CD4-positive, alpha-beta T cell treated with Interleukin-1 beta for 1 hour (primary cell): ENCODE measurements around the gene CEP131.
"Not testable (repeated sequence)": the region's sequence is repeated elsewhere in the genome, so short reads cannot be mapped to it uniquely, and the experiment has no call there.

ENCODE experiments used
- DNase-seq, 2 donors: peaks; one replicate each; pipeline ENCODE4 v3.0.0-alpha.2; 2020 to 2022

Gene CEP131

DNA sequence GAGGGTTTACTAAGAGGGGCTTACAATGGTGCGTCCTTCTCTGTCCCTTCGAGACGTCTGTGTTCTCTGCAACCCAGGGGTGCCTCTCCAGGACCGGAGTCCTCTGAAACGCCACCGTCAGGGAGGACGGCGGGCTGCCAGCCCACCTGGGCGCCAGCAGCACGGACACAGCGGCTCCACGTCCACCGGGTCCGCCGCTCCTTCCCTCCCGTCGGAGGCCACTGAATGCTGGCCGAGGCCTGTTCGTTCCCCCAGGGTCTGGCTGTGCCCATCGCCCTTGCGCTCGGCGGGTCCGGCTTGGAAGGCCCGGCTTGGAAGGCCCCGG lies 15.7 kb upstream of the CEP131 start:
- DNase-seq: no peak

DNA sequence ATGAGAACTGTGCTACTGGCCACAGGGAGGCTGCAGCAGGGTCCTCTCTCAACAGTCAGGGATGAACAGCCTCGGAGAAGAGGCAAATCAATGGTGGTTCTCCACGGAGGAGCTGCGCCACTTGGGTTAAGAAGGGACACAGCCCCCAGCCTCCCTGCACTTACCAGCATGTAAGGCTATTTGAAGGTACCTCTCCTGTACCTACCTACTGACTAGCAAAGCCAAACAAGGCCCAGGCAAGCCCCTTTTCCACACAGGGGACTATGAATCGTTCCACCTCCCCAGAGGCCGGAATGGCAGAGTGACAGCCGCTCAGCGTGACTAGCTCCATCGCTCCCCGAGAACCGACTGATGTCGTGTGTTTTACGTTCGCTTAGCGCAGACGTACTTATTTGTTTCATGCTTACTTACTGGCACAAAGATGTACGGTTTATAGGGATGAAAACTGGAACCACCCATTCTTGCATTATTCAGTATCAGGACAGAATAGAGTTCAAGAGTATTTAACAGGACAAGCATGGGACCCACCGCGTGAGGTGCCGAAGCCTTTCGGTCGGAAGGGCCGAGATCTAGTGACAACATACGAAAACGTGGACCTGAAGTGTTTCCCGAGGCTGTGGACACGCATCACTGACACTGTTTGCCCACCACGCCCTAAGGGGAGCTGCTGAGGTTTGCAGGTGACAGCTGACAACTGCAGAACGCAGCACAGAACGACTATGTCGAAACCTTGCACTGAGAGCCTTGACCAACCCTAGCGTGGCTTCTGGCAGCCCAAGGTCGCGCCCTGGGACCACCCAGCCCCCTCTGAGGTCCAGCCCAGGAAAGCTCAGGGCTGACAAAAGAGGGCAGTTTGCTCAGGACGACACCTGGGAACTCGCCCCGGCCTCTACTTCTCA lies 15.1 kb upstream of the CEP131 start:
- DNase-seq: no peak

DNA sequence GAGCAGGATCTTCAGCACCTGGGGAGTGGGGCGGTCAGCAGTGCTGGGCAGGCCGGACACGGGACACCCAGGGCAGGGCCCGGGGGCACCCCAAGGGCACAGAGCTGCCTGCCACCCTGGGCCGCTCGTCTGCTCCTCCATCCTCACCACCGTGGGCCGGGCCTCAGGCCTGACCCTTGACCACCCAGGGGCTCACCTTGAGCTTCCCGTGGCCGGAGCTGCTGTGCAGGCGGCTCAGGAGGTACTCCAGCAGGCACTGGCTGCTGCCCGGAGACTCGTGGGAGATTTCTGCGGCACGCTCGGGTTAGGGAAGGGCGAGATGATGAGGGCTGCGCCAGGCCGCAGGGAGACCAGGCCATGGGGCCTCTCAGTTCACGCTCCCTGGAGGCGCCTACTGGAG lies 14.0 kb upstream of the CEP131 start:
- DNase-seq: no peak

DNA sequence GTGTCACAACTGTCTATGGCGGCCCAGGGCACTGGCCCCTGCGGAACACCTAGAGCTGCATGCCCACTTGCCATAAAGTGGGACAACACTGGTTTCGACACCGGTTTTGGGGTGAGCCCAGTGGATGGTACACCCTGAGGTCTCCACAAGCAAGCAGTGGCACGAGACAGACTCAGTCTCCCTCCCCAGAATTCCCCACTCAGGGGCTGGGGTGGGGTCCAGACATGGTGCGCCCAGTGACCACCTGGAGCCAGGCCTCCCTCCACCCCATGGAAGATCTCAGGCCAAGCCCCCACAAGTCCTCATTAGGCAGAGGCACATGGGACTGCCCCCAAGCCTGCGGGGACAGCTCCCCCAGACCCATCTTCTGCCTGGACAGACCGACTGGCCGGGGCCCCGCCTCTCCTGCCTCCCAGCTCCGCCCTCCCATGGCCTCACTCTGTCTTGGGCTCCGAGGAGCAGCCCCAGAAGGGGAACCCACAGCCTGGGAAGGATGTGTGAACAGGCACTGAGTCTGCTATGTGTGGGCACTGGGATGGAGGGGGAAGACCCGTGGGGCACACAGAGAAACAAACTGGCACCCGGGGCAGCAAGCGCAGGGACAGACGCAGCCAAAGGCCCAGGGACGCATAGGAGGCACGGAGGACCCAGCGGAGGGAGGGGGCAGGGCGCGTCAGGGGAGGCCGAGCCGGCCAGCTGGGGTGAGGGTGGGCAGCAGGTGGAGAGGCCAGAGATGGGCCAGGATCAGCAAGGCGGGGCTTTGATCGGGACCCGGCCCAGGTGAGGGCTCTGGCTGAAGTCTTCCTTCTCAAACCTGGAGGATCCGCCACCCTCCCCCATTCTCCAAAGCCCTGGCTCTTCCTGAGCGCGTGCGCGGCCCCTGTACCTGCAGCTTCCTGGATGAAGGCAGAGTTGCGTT lies 13.3 kb upstream of the CEP131 start:
- no peak for DNase-seq

DNA sequence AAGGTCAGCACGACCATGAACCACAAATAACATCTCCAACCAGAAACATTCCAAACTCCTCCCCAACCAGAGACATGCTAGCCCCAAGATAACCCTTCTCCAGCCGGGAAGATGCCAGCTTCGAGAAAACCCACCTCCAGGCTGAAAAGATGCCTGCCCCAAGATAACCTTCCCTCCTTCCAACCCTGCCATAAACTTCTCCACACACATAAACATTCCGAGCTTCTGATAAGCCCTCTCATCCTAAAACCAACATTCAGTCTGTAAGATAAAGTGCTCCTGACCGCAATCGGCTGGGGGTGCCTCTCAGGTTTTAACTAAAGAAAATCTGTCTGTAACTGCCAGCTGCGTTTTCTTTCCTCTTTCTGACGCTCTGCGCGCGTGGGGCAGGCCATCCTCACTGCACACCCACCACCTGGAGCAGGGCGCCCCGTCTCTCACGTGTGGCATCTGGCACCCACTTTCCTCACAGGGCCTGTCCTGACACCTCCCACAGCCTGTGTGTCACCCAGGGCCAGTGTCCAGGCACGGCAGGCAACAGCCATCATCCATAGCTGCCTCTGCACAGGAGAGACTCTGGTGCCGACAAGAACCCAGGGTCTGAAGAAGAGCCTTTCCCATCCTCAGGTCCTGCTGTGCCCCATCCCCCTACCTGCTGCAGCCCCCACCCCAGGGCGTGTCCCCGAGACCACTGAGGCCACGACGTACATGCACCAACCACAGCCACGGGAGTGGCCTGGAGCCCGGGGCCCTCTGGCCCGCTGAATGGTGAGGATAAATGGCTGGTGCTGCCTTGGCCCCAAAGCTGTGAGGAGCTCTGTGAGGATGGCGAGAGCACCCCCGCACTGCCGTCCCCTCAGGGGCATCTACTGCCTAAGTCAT lies 12.4 kb upstream of the CEP131 start:
- no peak for DNase-seq

DNA sequence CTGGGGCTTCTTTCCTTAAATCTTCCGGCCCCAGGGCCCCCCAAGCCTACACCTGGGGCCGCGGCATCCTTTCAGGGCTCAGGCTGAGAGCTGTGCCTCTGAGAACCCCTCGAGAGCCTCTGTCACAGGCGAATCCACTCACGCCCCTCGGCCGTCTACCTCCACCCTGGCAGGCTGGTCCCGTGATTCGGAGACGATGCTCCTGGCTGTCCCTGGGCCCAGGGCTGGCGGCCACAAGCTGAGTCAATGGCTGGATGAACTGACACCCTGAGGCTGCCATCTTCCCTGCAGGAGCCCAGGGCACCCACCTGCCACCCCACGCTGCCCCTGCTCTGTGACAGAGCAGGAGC lies 11.7 kb upstream of the CEP131 start:
- no peak for DNase-seq

GRCh38 chr17:81233811-81234505 lies 11.2 kb upstream of the CEP131 start:
- DNase-seq: no peak

DNA sequence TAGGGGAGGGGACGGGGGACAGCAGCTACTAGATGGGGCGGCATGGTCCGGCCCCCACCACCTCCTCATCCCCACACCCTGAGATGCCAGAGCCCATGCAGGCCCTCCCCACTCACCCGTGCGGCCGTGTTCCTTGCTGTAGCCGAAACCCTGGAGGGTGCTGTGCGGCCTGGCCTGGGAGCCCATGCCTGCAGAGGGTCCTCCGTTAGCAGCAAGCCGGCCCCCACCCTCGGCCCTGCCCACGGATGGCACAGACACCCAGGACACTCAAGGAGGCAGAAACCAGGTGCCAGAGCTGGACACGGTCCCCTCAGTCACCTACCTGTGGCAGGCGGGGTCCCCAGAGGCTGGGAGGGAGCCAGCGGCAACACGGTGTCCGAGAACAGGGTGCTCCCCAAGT lies 10.6 kb upstream of the CEP131 start:
- DNase-seq: no peak

- no peak for DNase-seq
Observed at GRCh38 chr17:81232616-81233241, 10.0 kb upstream of the CEP131 start.

DNA sequence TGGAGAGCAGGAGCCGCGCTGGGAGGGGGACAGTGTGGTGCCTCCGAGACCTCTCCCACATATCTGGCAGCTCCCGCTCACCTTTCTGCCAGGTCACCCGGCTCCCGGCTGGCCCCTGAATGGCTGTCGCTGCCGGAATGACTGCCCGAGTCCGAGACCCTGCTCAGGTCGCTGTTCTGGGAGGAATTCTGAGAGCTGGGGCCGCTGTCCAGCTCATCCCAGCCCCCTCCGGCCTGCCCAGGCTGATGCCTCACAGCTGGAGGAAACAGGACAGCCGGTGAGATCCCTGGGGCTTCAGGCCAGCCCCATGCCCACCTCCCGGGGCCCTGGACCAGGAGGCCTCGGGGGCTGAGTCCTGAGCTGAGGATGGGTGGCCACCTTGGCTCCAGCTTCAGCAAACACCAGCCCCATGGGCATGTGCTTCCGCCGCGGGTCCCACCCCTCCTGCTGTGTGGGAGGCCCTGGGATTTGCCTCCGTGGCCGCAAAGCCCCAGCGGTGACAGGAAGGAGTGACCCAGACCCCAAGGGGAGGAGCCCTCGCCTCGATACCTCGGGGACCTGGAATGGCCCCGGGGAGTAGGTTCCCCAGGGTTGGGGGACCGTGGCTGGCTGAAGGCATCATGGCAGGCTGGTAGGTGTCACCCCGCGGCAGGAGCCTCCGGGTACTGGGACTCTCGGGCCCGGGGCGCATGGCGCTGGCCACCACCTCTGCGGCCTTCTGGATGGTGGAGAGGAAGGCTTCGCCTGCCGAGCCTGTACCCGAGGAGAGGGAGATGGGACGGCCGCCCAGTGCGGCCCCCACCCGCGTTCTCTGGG lies 9.2 kb upstream of the CEP131 start:
- no peak for DNase-seq

DNA sequence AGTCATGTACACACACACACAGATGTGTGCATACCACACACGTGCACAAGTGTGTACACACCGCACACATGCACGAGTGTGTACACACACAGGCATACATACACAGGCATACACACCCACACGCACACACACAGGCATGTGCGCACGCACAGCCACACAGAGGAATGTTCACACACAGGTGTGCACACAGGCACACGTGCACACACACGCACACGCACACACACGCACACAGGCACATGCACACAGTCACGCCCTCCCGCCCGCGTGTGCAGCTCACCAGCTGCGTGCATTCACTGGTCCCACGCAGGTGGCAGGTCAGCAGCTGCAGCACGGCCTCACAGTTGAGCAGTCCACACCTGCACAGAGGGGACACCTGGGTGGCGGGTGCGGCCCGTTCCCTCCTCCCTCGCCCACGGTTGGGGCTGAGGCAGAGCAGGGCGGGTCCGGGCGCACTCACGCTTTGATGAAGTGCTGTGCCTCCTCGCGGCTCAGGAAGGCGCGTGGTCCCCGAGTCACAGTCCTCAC lies 8.4 kb upstream of the CEP131 start:
- DNase-seq: no peak

DNA sequence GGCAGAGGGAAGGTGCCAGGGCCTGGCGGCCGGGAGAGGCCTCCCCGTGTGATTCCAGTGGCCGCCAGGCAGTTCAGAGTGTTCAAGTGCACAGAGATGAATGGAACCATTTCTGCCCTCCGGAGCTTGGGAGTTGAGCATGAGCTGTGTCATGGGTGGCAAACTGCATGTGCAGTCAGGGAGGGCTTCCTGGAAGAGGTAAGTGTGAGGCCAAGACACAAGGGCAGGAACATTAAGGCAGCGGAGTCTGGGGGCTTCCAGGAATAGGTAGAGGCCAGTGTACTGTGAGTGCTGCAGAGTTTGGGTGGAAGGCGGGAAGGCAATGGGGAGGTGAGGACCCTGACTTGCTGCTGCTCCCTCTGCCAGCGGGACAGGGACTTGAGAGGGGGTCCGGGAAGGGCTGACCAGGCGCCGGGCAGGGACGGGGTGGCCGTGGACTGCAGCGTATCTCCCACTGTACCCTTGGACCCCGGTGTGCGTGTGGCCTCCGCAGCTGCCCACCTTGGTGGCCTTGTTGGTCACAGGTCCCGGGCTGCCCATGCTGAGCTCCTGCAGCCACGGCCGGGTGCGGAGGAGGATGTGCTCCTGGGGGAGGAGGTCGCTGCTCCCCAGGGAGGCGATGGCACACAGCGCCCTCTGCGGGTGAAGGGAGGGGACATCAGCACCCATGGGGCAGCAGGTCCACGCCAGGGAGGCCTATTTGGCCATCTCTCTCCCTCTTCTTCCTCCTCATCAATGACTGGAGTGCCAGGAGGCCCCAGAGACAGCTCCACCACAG lies 7.5 kb upstream of the CEP131 start:
- no peak for DNase-seq

DNA sequence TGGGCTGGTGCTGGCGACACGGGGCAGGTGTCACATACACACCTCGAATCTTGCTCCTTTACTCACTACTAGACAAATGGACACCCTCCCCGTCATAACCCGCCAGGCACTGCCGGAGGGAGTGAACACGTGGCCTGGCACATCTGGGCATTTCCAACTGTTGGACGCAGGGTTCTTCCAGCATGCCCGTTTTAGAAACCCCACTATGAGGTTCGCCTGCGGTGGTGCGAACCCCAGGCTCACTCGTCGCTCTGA lies 6.8 kb upstream of the CEP131 start:
- no peak for DNase-seq

- DNase-seq: no peak
Observed at GRCh38 chr17:81228834-81229665, 6.3 kb upstream of the CEP131 start.

- peak in 1 of 2 donors; percentile 33 for DNase-seq
Observed at GRCh38 chr17:81228420-81228819, 5.7 kb upstream of the CEP131 start.

DNA sequence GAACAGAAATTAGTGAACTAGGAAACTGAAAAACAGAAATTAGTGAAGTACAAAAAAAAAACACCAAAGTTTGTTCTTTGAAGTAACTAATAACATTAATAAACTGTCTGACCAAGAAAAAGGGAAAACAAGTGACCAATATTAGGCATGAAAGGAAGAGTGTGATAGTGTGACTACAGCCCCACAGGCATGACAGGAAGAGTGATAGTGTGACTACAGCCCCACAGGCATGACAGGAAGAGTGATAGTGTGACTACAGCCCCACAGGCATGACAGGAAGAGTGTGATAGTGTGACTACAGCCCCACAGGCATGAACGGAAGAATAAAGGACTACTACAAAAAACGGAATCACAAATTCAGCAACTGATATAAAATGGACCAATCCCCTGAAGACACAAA lies 4.9 kb upstream of the CEP131 start:
- not testable (repeated sequence) for DNase-seq

DNA sequence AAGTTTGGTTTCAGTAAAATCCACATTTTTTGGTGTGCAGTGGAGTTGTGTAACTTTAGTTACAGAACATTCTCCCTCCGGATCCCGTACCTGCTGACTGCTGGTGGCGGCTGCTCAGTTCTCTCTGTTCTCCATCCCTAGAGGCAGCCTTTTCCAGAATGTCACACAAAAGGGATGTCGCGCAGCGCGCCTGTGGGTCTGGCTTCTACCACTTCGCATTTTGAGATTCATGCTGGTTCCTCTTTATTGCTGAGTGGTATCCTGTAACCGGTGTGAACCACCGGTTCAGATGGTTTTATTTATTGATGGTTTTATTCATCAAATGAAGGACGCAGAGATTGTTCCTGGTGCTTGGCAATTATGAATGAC lies 981 bp upstream of the CEP131 start:
- DNase-seq: peak in 1 of 2 donors; percentile 24

GRCh38 chr17:81222620-81222905 lies 202 bp downstream of the CEP131 start:
- no peak for DNase-seq

DNA sequence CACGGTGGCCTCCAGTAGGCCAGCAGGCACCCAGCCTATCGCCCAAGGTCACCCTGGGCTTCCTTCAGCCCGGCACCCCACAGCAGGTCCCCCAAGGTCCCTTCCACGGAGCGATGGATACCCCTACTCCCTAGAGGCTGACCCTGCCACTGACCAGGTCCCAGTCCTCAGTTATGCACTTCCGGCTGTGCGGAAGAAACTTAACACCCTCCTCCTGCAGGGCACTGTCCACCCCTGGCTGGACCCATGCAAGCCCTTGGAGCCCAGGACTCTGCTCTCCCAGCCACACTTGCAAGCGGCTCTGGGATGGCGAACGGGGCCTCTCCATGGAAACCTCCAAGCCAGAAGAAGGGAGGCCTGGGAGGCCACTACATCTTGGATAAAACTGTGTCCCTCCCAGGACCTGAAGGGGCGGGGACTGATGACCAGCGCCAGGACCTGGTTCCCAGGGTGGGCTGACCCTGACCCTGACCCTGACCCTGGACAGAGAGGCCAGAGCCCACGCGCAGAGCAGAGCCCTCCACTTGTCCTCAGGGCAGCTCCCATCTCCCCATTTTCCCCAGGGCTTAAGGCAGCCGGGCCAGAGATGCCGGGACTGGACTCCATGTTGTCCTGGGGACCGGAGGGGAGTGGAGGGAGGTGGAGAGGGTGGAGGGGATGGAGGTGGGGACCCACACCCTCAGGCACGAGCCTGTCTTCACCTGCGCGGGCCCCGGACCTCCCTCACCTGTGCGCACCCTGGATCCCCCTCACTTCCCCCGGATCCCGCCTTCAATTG lies 734 bp downstream of the CEP131 start:
- DNase-seq: no peak
